GM18498 (cell line): Measurements from ENCODE around the gene PPFIA1.
A peak's percentile ranks its signal among the peaks of the same experiment; 100 is the strongest.

Source experiments
- ATAC-seq: cut with Tn5 transposase; IDR thresholded peaks from one replicate; pipeline ENCODE4 v1.9.1; 2021; ENCODE audit warnings: mild to moderate bottlenecking, moderate library complexity; ENCODE audit not compliant: unreplicated experiment

PPFIA1 gene

DNA sequence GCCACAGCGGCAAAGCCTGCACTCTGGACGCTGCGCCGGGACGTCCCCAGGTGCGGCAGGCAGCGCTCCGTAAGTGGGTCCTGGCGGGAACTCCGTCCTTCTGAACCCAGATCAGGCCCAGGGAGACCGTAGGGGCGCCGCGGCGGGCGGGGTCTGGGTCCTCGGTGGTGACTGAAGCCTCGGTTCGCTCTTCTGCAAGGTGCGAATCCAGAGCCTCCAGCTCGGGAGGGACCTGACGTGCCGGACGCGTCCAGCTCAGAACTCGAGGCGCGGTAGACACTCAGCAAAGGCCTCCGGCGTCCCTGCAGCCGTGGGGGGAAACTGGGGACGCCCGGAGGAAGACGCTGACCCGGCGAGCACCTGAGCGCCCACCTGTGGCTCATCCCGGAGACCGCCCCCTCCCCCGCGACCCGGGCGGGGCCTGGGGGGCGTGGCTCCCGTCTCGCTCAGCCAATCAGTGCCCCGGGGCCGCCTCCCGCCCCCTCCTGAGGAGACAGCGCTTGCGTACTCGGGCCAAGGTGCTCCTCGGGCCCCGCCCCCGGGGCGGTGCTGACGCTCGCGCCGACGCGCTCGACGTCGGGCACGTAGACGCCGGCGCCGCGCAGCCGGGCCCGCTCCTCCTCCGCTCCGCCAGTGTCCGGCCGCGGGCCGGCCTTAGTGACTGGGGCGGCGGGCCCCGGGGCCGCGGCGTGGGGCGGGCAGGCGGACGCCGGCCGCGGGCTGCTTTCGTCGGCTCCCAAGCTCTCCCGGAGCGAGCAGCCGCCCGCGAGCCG lies at the start of gene PPFIA1:
Gene PPFIA1, plus strand, starts transcription at position 587 of the 773 bp plus-strand sequence. CDS start 1,483 bp downstream, outside the sequence.
- ATAC-seq = peak; percentile 95

DNA sequence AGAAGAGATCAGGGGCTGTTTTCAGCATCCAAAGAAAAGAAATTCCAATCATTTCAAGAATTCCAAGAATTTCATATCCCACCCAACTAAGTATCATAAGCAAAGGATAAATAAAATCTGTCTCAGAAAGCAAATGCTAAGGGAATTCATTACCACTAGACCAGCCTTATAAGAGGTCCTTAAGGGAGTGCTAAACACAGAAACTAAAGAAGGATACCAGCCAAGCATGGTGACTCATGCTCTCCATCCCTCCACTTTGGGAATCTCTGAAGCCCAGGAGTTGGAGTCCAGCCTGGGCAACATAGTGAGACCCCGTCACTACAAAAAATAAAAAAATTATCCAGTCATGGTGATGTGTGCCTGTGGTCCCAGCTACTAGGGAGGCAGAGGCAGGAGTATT lies 49.6 kb upstream of the PPFIA1 start:
- ATAC-seq = no peak

DNA sequence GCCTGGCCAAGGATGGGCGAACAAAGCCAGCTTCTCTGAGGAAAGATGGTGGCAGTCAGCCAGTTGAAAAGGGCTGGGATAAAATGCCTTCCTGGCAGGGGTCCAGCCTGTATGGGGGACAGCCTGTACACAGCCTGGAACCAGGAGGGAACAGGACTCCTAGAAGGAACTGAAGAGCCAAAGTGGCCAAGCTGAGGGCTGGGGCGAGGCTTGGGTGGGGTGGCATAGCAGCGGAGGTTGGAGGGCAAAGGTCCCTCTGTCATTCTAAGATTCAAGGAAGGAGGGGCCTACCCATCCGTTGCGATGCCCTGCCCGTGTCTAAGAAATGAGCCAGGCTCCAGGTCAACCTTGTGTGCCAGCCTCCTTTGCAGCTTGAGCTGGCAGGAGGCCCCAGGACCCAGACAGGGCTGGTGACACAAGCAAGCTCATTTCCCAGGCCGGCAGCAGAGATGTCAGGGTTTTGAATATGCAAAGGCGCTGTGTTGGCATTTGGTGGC lies 44.8 kb upstream of the PPFIA1 start:
- ATAC-seq = no peak

- no peak for ATAC-seq
Measured at GRCh38 chr11:70226183-70226582, 44.3 kb upstream of the PPFIA1 start.

- no peak for ATAC-seq
Measured at GRCh38 chr11:70226967-70227366, 43.5 kb upstream of the PPFIA1 start.

- ATAC-seq = no peak
Measured at GRCh38 chr11:70229737-70230136, 40.8 kb upstream of the PPFIA1 start.

DNA sequence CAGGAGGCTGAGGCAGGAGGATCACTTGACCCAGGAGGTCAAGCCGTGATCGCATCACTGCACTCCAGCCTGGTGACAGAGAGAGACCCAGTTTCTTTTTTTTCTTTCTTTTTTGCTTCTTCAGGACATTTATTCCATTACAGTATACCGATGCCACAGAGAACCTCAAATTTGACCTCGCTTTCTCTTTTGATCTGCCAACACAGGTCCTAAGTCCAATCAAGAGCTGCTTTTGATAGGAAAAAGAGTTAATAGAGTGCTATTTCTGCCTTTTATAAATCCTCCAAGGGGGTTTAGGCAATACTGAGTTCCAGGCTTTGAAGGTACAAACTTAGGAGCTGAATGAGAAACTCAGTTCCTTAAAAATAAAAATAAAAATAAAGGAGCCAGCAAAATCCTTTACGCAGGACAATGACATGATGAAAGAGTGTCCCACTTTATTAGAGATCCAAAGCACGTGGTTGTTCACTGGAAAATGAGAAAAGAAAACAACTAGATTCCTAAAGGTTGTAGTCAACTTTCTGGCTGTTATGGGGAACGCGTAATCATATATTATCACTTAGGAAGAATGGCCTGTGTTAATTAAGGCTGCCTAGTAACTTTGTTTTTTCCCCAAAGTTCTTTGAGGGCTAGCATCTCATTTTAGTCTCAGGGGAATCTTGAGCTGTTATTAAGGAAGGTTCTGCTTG lies 40.2 kb upstream of the PPFIA1 start:
- no peak for ATAC-seq

DNA sequence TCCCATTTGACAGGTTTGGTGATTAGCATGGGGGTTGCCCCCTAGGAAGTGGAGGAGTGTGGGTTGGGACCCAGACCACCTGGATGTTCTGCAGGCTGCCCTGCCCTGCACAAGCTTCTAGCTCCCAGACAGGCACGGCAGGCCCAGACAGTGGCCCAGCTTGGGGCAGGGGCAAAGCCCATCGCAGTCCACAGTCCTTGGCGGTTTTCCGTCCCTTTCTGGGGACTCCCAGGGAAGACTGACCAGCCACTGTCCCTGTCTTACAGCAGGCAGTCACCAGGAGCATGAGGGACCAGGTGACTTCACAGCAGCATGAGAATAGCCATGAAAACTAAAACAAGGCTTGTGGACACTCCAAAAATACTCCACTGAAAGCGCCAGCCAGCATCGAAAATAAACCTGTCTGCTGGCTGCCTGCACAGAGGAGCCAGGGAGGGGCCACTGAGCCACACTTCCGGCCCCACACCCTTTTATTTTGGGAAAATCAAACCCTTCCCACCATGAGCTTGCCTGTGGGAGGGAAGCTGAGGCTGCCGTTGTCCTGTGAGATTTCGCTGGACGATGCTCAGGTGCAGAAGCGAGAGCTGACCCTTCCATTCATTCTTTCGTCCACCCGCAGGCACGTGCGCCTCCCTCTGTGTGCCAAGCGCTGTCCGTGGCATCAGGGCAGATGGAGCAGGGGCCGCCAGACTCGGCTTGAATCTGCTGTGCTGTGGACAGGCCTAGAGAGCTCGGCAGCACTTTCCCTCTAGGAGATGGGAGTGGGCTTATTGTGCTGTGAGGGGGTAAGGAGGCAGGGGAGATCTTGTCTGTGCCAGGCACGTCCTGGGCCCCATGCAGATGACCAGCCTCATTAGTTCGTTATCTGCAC lies 39.4 kb upstream of the PPFIA1 start:
- no peak for ATAC-seq

DNA sequence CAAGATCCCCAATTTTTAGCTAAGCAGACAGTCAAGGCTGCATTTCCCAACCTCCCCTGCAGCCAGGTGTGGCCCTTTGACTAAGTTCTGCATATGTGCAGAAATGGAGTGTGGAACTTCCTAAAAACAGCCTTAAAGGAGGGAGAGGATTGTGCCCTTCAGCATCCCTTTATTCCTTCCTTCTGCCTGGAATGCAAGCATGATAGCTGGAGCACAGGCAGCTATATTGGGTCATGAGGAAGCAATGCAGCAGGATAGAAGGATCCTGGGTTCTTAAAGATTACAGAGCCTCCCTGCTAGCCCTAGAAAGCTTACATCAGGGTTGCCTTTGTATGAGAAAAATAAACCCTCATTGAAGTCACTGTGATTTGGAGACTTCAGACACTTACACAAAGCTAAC lies 37.5 kb upstream of the PPFIA1 start:
- ATAC-seq = no peak

DNA sequence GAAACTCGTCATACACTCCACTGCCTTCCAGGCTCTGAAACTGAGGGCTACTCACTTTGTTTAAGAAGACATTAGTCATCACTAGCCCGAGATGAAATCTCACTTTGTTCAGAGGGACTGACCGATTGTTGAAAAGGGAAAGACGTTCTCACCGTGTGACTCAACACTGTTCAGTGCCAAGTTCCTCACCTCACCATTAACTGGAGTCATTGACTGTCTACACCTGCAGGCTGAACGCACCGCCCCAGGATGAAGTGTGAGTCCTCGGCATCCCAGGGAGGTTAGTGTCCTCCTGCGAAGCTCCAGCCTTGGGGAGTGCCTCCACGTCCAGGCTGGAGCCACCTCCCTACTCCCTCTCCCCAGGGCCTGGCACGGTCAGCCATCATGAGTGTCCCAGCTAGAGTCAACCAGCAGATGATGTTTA lies 37.0 kb upstream of the PPFIA1 start:
- no peak for ATAC-seq

- no peak for ATAC-seq
Measured at GRCh38 chr11:70233962-70234361, 36.5 kb upstream of the PPFIA1 start.

- ATAC-seq = no peak
Measured at GRCh38 chr11:70240337-70240736, 30.2 kb upstream of the PPFIA1 start.

DNA sequence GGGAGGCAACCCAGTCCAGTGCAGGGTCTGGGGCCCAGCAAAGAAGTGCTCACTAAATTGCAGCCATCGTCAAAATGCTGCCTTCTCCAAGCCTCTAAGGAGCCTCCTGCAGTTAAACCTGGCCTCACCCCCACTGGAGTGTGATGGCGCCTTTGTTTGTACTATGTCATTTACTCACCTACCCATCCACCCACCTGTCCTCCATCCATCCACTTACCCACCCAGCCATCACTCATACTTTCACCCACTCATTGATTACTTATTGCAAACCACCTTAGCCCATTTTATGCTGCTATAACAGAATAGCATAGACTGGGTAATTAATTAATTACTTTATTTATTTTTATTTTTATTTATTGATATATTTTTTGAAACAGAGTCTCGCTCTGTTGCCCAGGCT lies 28.8 kb upstream of the PPFIA1 start:
- no peak for ATAC-seq

DNA sequence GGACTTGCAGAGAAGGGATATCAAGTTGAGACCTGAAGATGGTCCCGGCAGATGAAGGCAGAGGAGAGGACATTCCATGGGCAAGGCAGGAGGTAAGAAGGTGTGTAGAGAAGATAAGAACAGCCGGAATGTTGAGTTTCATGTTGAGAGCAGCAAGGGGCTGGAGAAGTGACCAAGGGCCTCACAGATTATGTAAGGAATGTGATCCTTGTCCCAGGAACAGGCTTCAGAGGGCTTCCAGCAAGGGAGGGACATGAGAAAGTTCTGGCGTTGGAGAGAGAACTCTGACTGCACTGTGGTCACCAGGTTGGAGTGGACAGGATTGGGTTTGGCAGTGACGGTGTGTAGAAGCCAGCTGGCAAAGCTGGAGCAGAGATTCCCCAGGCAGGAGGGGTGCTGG lies 27.6 kb upstream of the PPFIA1 start:
- no peak for ATAC-seq

DNA sequence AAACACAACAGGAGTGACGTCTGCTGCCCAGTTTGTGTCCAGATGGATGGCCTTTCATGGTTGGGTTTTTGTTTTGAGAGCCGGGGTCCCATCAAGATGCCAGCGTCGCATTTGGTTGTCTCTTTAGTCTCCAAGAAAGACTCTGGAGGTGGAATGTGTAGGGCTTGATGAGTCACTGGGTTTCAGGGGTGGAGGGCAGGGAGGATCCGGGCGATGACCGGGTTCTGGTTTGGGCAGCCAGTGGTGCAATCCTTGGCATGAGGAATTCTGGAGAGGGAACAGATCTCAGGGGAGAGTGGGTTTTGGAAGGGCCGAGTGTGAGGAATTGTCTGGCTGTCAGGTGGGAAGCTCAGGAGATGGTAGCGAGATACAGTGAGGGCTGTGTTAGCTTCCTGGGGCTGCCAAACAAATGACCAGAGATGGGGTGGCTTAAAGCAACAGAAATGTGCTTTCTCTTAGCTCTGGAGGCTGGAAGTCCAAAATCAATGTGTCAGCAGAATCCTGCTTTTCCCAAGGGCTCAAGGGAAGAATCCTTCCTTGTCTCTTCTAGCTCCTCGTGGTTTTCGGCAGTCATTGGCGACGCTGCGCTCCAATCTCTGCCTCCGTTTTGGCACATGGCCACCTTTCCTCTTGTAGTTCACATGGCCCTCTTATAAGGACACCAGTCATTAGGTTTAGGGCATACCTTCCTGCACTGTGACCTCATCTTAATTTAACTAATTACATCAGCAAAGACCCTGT lies 26.4 kb upstream of the PPFIA1 start:
- ATAC-seq = no peak

- ATAC-seq = no peak
Measured at GRCh38 chr11:70244698-70245097, 25.8 kb upstream of the PPFIA1 start.

DNA sequence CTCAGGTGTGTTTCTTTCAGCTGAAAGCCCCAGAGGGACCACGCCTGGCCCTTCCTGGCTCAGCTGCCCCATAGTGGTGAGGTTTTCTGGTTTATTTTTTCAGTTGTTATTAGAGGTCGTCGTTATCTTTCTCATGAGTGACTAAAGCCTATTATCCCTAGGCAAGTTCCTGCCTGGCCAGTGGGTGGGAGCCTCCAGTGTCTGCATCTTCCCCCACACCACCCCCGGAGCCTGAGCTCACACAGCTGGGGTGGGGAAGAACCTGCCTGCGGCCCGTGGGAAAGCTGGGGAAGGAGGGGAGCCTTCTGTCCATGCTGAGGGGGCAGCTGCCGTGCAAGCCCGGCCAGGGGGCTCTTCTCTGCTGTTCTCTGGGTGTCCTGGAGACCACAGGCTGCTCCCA lies 24.3 kb upstream of the PPFIA1 start:
- no peak for ATAC-seq

DNA sequence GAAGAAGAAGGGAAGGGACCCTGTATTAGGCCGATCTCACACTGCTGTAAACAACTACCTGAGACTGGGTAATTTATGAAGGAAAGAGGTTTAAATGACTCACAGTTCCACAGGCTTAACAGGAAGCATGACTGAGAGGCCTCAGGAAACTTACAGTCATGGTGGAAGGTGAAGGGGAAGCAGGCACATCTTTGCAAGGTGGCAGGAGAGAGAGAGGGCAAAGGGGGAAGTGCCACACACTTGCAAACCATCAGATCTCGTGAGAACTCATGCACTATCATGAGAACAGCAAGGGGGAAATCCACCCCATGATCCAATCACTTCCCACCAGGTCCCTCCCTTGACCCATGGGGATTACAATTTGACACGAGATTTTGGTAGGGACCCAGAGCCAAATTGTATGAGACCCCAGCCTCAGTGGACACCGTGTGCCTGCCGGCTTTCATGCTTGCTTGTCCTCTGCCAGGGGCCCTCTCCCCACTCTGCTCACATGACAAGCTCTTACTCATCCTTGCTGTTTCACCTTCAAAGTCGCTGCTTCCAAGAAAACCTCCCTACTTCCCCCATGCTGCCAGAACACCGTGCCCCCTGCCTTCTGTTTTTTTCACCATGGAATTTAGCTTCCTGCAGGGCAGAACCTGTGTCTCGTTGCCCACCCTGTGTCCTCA lies 23.3 kb upstream of the PPFIA1 start:
- no peak for ATAC-seq

DNA sequence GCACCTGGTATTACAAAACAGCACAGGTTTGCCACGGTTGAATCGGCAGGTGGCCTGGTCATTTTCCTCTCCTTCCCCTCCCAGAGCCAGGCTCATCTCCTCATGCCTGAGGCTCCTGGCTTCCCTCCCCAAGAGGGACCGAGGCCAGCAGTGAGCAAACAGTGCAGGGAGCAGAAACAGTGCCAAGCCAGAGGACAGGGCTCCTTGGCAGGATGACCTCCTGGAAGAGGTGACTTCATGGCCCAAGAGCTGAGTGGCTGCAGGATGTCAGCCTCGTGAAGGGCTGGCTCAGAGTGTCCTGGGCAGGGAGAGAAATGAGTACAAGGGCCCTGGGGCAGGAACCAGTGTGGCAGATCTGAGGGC lies 22.8 kb upstream of the PPFIA1 start:
- ATAC-seq = no peak
